ENCODE results near the gene SLC5A12. TPM values are rescaled to one million over a fixed set of nuclear protein-coding genes. Genes with fewer than 3 reads are reported as not detected.

The SLC5A12 gene
- total RNA-seq, 1 experiment from 2014 or later: not detected

DNA sequence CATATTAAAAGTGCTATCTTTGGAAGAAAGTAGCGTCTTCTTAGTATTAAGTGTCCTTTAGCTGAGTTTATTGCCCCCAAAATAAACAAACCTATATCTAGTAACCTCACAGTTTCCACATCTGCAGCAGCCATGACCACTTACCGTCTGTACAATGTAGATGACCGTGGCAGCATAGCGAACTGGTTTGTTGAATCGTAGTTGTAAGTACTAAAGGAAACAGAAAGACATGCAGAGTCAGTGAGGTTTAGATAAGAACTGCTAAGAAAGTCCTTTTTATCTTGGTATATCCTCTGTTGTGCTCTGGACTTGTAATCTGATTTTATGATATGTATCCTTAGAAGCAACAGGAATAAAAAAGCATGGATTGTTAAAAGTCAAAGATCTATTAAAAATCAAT is 9.4 kb downstream of the SLC5A12 start:
- peaks cover 83% of the 10 kb centered on the region for H3K27me3 ChIP-seq (replicated peaks; ENCODE audit: insufficient read depth, low read depth, low read length, poor library complexity)
- ChIA-PET POLR2A (ENCODE audit: low non-redundant PET) (no interaction called here), CTCF (no interaction called here)
- H3K27ac ChIP-seq (ENCODE audit: low read depth, low read length, poor library complexity, severe bottlenecking): no peak overlapping the region
- intact Hi-C loops (cut with micrococcal nuclease; ENCODE audit: unreplicated experiment): no loop called here
- H3K36me3 ChIP-seq (ENCODE audit: insufficient read depth, low read length, poor library complexity, severe bottlenecking): no peaks in the 10 kb centered on the region
- H3K9me3 ChIP-seq (ENCODE audit: low read depth, low read length, poor library complexity, severe bottlenecking): no peaks in the 10 kb centered on the region
- no TSS peak for BruUV-seq (replicated peaks)
- H3K4me3 ChIP-seq (ENCODE audit: low read depth, low read length, poor library complexity, severe bottlenecking): no peak overlapping the region
- no peak for TF ChIP-seq EZH2 (IDR thresholded peaks at IDR 0.05; ENCODE audit: borderline replicate concordance, low read depth, low read length, poor library complexity, severe bottlenecking)
- TF ChIP-seq, protein P1, sequence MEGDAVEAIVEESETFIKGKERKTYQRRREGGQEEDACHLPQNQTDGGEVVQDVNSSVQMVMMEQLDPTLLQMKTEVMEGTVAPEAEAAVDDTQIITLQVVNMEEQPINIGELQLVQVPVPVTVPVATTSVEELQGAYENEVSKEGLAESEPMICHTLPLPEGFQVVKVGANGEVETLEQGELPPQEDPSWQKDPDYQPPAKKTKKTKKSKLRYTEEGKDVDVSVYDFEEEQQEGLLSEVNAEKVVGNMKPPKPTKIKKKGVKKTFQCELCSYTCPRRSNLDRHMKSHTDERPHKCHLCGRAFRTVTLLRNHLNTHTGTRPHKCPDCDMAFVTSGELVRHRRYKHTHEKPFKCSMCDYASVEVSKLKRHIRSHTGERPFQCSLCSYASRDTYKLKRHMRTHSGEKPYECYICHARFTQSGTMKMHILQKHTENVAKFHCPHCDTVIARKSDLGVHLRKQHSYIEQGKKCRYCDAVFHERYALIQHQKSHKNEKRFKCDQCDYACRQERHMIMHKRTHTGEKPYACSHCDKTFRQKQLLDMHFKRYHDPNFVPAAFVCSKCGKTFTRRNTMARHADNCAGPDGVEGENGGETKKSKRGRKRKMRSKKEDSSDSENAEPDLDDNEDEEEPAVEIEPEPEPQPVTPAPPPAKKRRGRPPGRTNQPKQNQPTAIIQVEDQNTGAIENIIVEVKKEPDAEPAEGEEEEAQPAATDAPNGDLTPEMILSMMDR (conservative IDR thresholded peaks at IDR 0.05; ENCODE audit: low read depth, low read length): no peak
- H3K4me1 ChIP-seq (ENCODE audit: insufficient read depth, low read length, poor library complexity, severe bottlenecking): peaks cover 3% of the 10 kb centered on the region
- DNase-seq (ENCODE audit: low spot score): no peak

DNA sequence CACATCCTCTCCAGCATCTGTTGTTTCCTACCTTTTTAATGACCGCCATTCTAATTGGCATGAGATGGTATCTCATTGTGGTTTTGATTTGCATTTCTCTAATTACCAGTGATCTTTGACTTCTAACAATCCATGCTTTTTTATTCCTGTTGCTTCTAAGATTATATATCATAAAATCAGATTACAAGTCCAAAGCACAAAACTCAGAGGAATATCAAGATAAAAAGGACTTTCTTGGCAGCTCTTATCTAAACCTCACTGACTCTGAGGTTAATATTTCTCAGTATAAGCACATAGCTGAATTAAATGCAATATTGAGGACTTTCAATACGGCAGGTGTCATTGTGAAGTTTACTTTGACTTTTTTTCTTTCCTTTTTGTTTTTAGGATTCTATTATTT is 11.4 kb downstream of the SLC5A12 start:
- Histone ChIP-seq H3K27me3 (replicated peaks; ENCODE audit: insufficient read depth, low read depth, low read length, poor library complexity) (peaks cover 91% of the 10 kb centered on the region), H3K9me3 (ENCODE audit: low read depth, low read length, poor library complexity, severe bottlenecking) (no peaks in the 10 kb centered on the region), H3K4me1 (ENCODE audit: insufficient read depth, low read length, poor library complexity, severe bottlenecking) (no peaks in the 10 kb centered on the region), H3K36me3 (ENCODE audit: insufficient read depth, low read length, poor library complexity, severe bottlenecking) (no peaks in the 10 kb centered on the region), H3K27ac (ENCODE audit: low read depth, low read length, poor library complexity, severe bottlenecking) (no peak overlapping the region), H3K4me3 (ENCODE audit: low read depth, low read length, poor library complexity, severe bottlenecking) (no peak overlapping the region)
- no peak for DNase-seq (ENCODE audit: low spot score)
- no peak for TF ChIP-seq EZH2 (IDR thresholded peaks at IDR 0.05; ENCODE audit: borderline replicate concordance, low read depth, low read length, poor library complexity, severe bottlenecking)
- TF ChIP-seq, protein P1 (conservative IDR thresholded peaks at IDR 0.05; ENCODE audit: low read depth, low read length): no peak
- POLR2A ChIA-PET (ENCODE audit: low non-redundant PET): no interaction called here
- no TSS peak for BruUV-seq (replicated peaks)
- CTCF ChIA-PET: no interaction called here
- intact Hi-C loops (cut with micrococcal nuclease; ENCODE audit: unreplicated experiment): no loop called here

DNA sequence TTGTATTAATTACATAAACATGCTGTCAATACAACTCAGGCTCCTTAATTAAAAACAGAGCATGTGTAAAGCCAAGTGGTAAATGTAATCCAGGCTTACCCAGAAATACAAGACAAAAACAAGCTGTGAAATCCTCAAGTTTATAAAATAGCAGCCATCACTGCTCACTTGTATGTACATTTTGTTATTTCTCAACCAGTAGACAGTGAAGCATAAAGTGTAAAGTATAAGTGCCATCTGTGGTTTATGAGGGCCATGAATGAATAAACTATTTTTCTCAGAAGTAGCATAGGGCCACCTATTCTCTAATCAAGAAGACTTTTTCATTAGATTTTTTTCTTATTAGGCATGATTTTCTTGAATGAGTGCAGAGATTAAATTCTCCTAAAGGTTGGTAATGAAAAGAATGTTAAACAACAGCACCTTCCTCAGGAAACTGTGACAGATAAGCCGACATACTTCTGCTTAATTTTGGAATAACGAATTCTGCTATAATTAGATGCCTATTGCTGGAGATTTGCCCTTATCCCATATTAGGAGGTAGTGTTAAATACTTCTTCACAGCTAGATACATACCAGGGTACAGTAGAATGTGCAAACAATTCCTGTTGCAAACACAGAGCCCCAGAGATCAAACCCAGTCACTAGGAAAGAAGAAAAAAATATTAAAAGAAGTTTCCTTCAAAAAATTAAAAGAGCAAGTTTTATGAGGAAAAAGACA is 13.0 kb downstream of the SLC5A12 start:
- ChIA-PET POLR2A (ENCODE audit: low non-redundant PET) (no interaction called here), CTCF (interaction anchor here (0.6 kb wide), 1 partner anchor 777 kb away, joined by 6 read pairs; no protein-coding TSS in a partner anchor)
- BruUV-seq (replicated peaks): no TSS peak
- Histone ChIP-seq H3K4me3 (ENCODE audit: low read depth, low read length, poor library complexity, severe bottlenecking) (no peak overlapping the region), H3K27ac (ENCODE audit: low read depth, low read length, poor library complexity, severe bottlenecking) (no peak overlapping the region), H3K27me3 (replicated peaks; ENCODE audit: insufficient read depth, low read depth, low read length, poor library complexity) (peaks cover 93% of the 10 kb centered on the region), H3K4me1 (ENCODE audit: insufficient read depth, low read length, poor library complexity, severe bottlenecking) (no peaks in the 10 kb centered on the region), H3K9me3 (ENCODE audit: low read depth, low read length, poor library complexity, severe bottlenecking) (no peaks in the 10 kb centered on the region), H3K36me3 (ENCODE audit: insufficient read depth, low read length, poor library complexity, severe bottlenecking) (no peaks in the 10 kb centered on the region)
- intact Hi-C loops (cut with micrococcal nuclease; ENCODE audit: unreplicated experiment): no loop called here
- peak; percentile 55 for TF ChIP-seq EZH2 (IDR thresholded peaks at IDR 0.05; ENCODE audit: borderline replicate concordance, low read depth, low read length, poor library complexity, severe bottlenecking)
- TF ChIP-seq, protein P1 (conservative IDR thresholded peaks at IDR 0.05; ENCODE audit: low read depth, low read length): no peak
- DNase-seq (ENCODE audit: low spot score): no peak

Measured in A673 (cell line).